ENCODE data around the gene FKBP11.
"Not testable (repeated sequence)": the region's sequence is repeated elsewhere in the genome, so short reads cannot be mapped to it uniquely, and the experiment has no call there.

FKBP11 gene

DNA sequence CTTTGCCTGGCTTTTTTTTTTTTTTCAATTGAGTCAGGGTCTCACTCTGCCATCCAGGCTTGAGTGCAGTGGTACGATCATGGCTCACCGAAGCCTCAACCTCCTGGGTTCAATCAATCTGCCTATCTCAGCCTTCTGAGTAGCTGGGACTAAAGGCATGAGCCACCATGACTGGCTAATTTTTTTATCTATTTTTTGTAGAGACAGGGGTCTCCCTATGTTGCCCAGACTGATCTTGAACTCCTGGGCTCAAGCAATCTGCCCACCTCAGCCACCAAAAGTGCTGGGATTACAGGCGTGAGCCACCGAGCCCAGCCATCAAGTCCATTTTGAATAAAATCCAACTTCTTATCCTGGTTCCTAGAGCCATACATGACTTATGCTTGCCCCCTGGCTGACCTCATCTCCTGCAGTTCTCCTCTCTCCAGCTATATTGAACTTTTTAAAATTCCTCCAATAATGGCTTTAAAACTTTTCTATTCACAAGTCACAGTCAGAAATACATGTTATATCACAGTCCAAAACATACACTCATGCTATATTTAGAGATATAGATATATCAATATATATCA is 49.3 kb downstream of the FKBP11 start:
- Histone ChIP-seq H3K27ac (no peak overlapping the region), H3K4me3 (no peak overlapping the region)

DNA sequence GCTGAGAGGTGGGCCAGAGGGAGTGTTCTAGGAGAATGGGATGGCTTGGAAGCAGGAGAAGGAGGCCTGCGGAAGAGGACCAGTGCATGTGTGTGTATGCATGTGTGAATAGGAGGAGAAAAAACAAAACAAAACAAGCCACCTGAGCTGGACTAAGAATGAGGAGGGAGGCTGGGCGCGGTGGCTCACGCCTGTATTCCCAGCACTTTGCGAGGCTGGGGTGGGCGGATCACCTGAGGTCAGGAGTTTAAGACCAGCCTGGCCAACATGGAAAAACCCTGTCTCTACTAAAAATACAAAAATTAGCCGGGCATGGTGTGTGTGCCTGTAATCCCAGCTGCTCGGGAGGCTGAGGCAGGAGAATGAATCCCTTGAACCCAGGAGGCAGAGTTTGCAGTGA is 51.8 kb downstream of the FKBP11 start:
- H3K4me3 ChIP-seq, H3K27ac ChIP-seq: not testable (repeated sequence)

DNA sequence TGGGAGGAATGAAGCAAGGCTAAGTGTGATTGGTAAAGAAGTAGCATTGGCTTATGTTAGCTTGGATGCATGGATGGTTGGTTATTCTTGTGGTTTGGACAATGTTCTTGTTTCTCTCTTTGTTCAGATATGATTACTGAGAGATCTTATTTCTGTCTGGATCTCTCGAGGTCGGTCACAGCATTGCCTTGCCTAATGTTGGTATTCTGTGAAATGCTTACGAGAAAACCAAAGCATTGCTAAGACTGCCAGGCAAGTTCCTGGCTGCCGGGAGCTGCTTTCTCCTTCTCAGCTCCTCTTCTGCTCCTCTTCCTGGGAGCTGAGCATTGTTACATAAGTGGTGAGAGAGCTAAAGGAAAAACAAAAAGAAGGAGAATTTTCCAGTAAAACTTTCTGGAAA is 52.2 kb downstream of the FKBP11 start:
- Histone ChIP-seq H3K4me3 (no peak overlapping the region), H3K27ac (no peak overlapping the region)
